ENCODE results near the gene CEBPA.

DNA sequence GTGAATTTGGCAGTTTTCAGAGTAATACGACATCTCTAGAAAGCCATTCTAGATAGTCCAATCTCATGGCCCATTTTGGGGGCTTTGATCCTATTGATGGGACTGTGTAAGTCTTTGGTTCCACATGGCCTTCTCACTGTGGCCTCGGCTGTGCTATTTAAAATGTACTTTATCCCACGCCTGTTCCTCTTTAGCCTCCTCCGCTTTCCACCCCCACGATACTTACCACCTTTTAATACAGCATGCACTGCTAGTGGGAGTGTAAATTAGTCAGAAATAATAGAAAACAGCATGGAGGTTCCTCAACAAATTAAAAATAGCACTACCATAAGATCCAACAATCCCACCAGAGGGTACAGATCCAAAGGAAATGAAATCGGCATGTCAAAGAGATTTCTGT is 42.8 kb upstream of the CEBPA start:
- TF ChIP-seq, protein P1, sequence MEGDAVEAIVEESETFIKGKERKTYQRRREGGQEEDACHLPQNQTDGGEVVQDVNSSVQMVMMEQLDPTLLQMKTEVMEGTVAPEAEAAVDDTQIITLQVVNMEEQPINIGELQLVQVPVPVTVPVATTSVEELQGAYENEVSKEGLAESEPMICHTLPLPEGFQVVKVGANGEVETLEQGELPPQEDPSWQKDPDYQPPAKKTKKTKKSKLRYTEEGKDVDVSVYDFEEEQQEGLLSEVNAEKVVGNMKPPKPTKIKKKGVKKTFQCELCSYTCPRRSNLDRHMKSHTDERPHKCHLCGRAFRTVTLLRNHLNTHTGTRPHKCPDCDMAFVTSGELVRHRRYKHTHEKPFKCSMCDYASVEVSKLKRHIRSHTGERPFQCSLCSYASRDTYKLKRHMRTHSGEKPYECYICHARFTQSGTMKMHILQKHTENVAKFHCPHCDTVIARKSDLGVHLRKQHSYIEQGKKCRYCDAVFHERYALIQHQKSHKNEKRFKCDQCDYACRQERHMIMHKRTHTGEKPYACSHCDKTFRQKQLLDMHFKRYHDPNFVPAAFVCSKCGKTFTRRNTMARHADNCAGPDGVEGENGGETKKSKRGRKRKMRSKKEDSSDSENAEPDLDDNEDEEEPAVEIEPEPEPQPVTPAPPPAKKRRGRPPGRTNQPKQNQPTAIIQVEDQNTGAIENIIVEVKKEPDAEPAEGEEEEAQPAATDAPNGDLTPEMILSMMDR (IDR thresholded peaks at IDR 0.05): no peak
- TF ChIP-seq POLR2A (IDR thresholded peaks at IDR 0.05): no peak

Measured in ovary (tissue), 3 donors.